ENCODE data around the gene CAPN12.
"Not testable (repeated sequence)": the region's sequence is repeated elsewhere in the genome, so short reads cannot be mapped to it uniquely, and the experiment has no call there.

CAPN12 gene

GRCh38 chr19:38792250-38793111, 48.2 kb upstream of the CAPN12 start:
- Histone ChIP-seq H4K20me1 (ENCODE audit: insufficient read depth, low read length, poor library complexity, severe bottlenecking) (no peaks in the 10 kb centered on the region), H3K4me2 (ENCODE audit: low read depth, low read length, poor library complexity, severe bottlenecking) (no peak overlapping the region)
- no peak for TF ChIP-seq EZH2phosphoT487 (IDR thresholded peaks at IDR 0.05; ENCODE audit: borderline replicate concordance)
- TF ChIP-seq CTCF (conservative IDR thresholded peaks at IDR 0.05; ENCODE audit: low read length), result no peak

GRCh38 chr19:38791451-38792064, 47.3 kb upstream of the CAPN12 start:
- H3K36me3 ChIP-seq (ENCODE audit: insufficient read depth, low read length); H3K27me3 ChIP-seq (ENCODE audit: insufficient read depth, low read length, poor library complexity, severe bottlenecking); H3K4me1 ChIP-seq (ENCODE audit: insufficient read depth, low read length, poor library complexity, severe bottlenecking); H4K20me1 ChIP-seq (ENCODE audit: insufficient read depth, low read length, poor library complexity, severe bottlenecking); H3K4me3 ChIP-seq (ENCODE audit: low read length, poor library complexity, severe bottlenecking); H3K9ac ChIP-seq (ENCODE audit: low read depth, low read length, poor library complexity, severe bottlenecking); H2AFZ ChIP-seq (ENCODE audit: low read length); H3K79me2 ChIP-seq (ENCODE audit: insufficient read depth, low read length); H3K4me2 ChIP-seq (ENCODE audit: low read depth, low read length, poor library complexity, severe bottlenecking); H3F3A ChIP-seq (ENCODE audit: low read depth); H3K9me2 ChIP-seq (replicated peaks; ENCODE audit: low read depth, low read length); H3K9me3 ChIP-seq (ENCODE audit: insufficient read depth, low read depth, low read length): not testable (repeated sequence)

More at GRCh38 chr19:38792250-38793111, 48.2 kb upstream of the CAPN12 start:
- H3K9me3 ChIP-seq (ENCODE audit: insufficient read depth, low read depth, low read length), result no peaks in the 10 kb centered on the region
- H3F3A ChIP-seq (ENCODE audit: low read depth), result no peaks in the 10 kb centered on the region
- no peaks in the 10 kb centered on the region for H3K79me2 ChIP-seq (ENCODE audit: insufficient read depth, low read length)
- H3K4me3 ChIP-seq (ENCODE audit: low read length, poor library complexity, severe bottlenecking), result no peak overlapping the region
- H2AFZ ChIP-seq (ENCODE audit: low read length), result no peak overlapping the region
- H3K27me3 ChIP-seq (ENCODE audit: insufficient read depth, low read length, poor library complexity, severe bottlenecking), result no peaks in the 10 kb centered on the region
- no peaks in the 10 kb centered on the region for H3K4me1 ChIP-seq (ENCODE audit: insufficient read depth, low read length, poor library complexity, severe bottlenecking)
- H3K9me2 ChIP-seq (replicated peaks; ENCODE audit: low read depth, low read length), result no peaks in the 10 kb centered on the region
- no peak overlapping the region for H3K9ac ChIP-seq (ENCODE audit: low read depth, low read length, poor library complexity, severe bottlenecking)
- no peaks in the 10 kb centered on the region for H3K36me3 ChIP-seq (ENCODE audit: insufficient read depth, low read length)

- not testable (repeated sequence) for H3K9me3 ChIP-seq (ENCODE audit: insufficient read depth, low read depth, low read length); H2AFZ ChIP-seq (ENCODE audit: low read length); H3K9ac ChIP-seq (ENCODE audit: low read depth, low read length, poor library complexity, severe bottlenecking); H4K20me1 ChIP-seq (ENCODE audit: insufficient read depth, low read length, poor library complexity, severe bottlenecking); H3K9me2 ChIP-seq (replicated peaks; ENCODE audit: low read depth, low read length); H3K4me2 ChIP-seq (ENCODE audit: low read depth, low read length, poor library complexity, severe bottlenecking); H3K4me3 ChIP-seq (ENCODE audit: low read length, poor library complexity, severe bottlenecking); H3F3A ChIP-seq (ENCODE audit: low read depth); H3K36me3 ChIP-seq (ENCODE audit: insufficient read depth, low read length); H3K27me3 ChIP-seq (ENCODE audit: insufficient read depth, low read length, poor library complexity, severe bottlenecking); H3K4me1 ChIP-seq (ENCODE audit: insufficient read depth, low read length, poor library complexity, severe bottlenecking); H3K79me2 ChIP-seq (ENCODE audit: insufficient read depth, low read length)
These were observed 46.5 kb upstream of the CAPN12 start for GRCh38 chr19:38790507-38791403.
